PC-3 (cell line): ENCODE measurements around the gene ARV1.

Source experiments
- EZH2 ChIP-seq: fragments of 300-600 bp; sonication (generic); IDR thresholded peaks from one replicate; pipeline ENCODE4 v1.6.1; 2017; ENCODE audit warnings: antibody characterized with exemption, mild to moderate bottlenecking, low read length; ENCODE audit not compliant: unreplicated experiment
- TF ChIP-seq, protein P1 (sequence below): fragments of 300-600 bp; sonication (generic); conservative IDR thresholded peaks from 2 replicates; pipeline ENCODE4 v1.5.1; 2017; ENCODE audit warnings: antibody characterized with exemption, low read depth, mild to moderate bottlenecking, low read length

DNA sequence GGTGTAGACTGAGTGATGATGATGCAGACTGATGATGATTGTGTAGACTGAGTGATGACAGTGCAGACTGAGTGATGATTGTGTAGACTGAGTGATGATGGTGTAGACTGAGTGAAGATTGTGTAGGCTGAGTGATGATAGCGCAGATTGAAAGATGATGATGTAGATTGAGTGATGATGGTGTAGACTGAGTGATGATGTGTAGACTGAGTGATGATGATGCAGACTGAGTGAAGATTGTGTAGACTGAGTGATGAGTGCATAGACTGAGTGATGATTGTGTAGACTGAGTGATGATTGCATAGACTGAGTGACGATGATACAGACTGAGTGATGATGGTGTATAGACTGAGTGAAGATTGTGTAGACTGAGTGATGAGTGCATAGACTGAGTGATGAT lies 32.5 kb downstream of the ARV1 start:
- TF ChIP-seq, protein P1, sequence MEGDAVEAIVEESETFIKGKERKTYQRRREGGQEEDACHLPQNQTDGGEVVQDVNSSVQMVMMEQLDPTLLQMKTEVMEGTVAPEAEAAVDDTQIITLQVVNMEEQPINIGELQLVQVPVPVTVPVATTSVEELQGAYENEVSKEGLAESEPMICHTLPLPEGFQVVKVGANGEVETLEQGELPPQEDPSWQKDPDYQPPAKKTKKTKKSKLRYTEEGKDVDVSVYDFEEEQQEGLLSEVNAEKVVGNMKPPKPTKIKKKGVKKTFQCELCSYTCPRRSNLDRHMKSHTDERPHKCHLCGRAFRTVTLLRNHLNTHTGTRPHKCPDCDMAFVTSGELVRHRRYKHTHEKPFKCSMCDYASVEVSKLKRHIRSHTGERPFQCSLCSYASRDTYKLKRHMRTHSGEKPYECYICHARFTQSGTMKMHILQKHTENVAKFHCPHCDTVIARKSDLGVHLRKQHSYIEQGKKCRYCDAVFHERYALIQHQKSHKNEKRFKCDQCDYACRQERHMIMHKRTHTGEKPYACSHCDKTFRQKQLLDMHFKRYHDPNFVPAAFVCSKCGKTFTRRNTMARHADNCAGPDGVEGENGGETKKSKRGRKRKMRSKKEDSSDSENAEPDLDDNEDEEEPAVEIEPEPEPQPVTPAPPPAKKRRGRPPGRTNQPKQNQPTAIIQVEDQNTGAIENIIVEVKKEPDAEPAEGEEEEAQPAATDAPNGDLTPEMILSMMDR, result no peak
- TF ChIP-seq EZH2, result no peak
